PFSK-1 (cell line): ENCODE measurements around the gene MRTFA.

ENCODE experiments used
- FOXP2 ChIP-seq: optimal IDR thresholded peaks from 2 replicates; pipeline ENCODE3; 2011; ENCODE audit warnings: borderline replicate concordance, control low read depth, inconsistent platforms; ENCODE audit not compliant: insufficient read depth; ENCODE audit errors: extremely low read length, extremely low read depth
- POLR2AphosphoS5 ChIP-seq: IDR thresholded peaks from 2 replicates; pipeline ENCODE4 v1.6.1; 2012; ENCODE audit warnings: low read depth, mild to moderate bottlenecking, control low read depth, low read length, moderate library complexity
- SIN3A ChIP-seq: IDR thresholded peaks from 2 replicates; pipeline ENCODE4 v1.6.1; 2012; ENCODE audit warnings: mild to moderate bottlenecking, low read length, moderate library complexity, borderline replicate concordance; ENCODE audit not compliant: insufficient read depth
- TAF1 ChIP-seq: IDR thresholded peaks from 2 replicates; pipeline ENCODE4 v1.6.1; 2012; ENCODE audit warnings: low read length, control low read depth, borderline replicate concordance; ENCODE audit not compliant: insufficient read depth
- TF ChIP-seq, protein P1 (sequence below), 2 experiments: IDR thresholded peaks; 2 replicates each; pipeline versions ENCODE4 v1.6.1 to v1.8.0; 2011 to 2012; ENCODE audit warnings: low read depth in 2 of 2, low read length in 2 of 2, control low read depth in 1 of 2, inconsistent platforms in 1 of 2, mild to moderate bottlenecking in 1 of 2, moderate library complexity in 1 of 2; ENCODE audit not compliant: insufficient read depth in 1 of 2

Gene MRTFA

DNA sequence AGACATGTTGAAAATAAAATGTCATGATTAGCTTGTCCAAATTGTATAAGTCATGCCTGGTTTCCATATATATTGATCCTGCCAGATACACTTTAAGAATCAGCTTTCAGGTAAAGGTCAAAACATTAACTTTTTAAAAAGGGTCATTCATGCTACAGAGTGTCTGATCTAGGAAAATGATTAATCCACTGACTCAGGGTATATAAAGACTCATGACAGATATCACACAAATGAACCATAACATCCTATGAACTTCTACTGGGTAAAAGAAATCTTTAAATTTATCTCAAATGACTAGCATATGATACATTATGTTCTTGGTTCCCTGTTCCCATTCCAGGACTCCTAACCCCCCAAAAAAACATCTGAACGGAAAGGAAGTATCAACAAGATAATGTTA is 11.7 kb downstream of the MRTFA start:
- no peak for TF ChIP-seq SIN3A
- TF ChIP-seq TAF1 = no peak
- TF ChIP-seq POLR2AphosphoS5 = no peak
- TF ChIP-seq, protein P1, sequence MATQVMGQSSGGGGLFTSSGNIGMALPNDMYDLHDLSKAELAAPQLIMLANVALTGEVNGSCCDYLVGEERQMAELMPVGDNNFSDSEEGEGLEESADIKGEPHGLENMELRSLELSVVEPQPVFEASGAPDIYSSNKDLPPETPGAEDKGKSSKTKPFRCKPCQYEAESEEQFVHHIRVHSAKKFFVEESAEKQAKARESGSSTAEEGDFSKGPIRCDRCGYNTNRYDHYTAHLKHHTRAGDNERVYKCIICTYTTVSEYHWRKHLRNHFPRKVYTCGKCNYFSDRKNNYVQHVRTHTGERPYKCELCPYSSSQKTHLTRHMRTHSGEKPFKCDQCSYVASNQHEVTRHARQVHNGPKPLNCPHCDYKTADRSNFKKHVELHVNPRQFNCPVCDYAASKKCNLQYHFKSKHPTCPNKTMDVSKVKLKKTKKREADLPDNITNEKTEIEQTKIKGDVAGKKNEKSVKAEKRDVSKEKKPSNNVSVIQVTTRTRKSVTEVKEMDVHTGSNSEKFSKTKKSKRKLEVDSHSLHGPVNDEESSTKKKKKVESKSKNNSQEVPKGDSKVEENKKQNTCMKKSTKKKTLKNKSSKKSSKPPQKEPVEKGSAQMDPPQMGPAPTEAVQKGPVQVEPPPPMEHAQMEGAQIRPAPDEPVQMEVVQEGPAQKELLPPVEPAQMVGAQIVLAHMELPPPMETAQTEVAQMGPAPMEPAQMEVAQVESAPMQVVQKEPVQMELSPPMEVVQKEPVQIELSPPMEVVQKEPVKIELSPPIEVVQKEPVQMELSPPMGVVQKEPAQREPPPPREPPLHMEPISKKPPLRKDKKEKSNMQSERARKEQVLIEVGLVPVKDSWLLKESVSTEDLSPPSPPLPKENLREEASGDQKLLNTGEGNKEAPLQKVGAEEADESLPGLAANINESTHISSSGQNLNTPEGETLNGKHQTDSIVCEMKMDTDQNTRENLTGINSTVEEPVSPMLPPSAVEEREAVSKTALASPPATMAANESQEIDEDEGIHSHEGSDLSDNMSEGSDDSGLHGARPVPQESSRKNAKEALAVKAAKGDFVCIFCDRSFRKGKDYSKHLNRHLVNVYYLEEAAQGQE (IDR thresholded peaks at IDR 0.05; ENCODE audit: insufficient read depth in 1 of 2, low read depth in 2 of 2, low read length in 2 of 2) = no peak
- no peak for TF ChIP-seq FOXP2

GRCh38 chr22:40621309-40622151 is 15.0 kb downstream of the MRTFA start:
- TF ChIP-seq FOXP2 (no peak), TAF1 (no peak), SIN3A (no peak), POLR2AphosphoS5 (no peak)
- TF ChIP-seq, protein P1 (IDR thresholded peaks at IDR 0.05; ENCODE audit: insufficient read depth in 1 of 2, low read depth in 2 of 2, low read length in 2 of 2) = no peak

DNA sequence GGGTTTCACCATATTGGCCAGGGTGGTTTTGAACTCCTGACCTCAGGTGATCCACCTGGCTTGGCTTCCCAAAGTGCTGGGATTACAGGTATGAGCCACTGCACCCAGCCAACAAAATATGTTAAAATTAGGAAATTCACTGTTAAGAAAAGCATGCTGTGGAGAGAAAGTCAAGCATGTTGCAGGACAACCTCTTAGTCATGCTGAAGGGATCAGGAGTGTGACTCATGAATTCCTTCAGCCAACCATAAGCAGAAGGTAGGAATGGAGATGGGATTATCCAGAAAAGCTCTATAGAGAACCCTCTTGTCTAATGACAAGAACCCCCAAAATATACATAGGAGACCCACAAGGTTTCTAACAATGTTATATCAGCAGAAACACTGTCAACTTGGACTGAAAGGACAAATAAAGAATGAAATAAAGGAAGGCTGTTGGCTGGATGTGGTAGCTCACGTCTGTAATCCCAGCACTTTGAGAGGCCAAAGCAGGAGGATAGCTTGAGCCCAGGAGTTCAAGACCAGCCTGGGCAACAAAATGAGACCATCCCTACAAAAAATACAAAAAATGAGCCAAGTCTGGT is 16.0 kb downstream of the MRTFA start:
- TF ChIP-seq, protein P1 (IDR thresholded peaks at IDR 0.05; ENCODE audit: insufficient read depth in 1 of 2, low read depth in 2 of 2, low read length in 2 of 2) = no peak
- TF ChIP-seq TAF1 = no peak
- no peak for TF ChIP-seq SIN3A
- TF ChIP-seq FOXP2 = no peak
- no peak for TF ChIP-seq POLR2AphosphoS5

DNA sequence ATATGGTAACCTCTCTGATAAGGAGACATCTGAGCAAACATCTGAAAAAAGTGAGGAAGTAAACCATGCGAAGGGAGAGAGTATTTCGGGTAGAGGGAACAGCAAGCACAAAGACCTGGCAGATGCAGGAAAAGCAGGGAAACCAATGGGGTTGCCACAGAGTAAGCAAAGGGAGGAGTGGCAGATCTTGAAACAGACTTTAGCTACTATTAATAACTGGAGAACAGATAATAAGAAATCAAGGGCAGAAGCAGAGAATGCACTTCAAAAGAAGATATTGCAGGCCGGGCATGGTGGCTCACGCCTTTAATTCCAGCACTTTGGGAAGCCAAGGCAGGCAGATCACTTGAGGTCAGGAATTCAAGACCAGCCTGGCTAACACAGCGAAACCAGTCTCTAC is 18.1 kb downstream of the MRTFA start:
- no peak for TF ChIP-seq SIN3A
- no peak for TF ChIP-seq FOXP2
- no peak for TF ChIP-seq TAF1
- TF ChIP-seq, protein P1 (IDR thresholded peaks at IDR 0.05; ENCODE audit: insufficient read depth in 1 of 2, low read depth in 2 of 2, low read length in 2 of 2) = no peak
- no peak for TF ChIP-seq POLR2AphosphoS5
